ENCODE measurements around the gene PTPRN. TPM values are rescaled to one million over a fixed set of nuclear protein-coding genes. Genes with fewer than 3 reads are reported as not detected.

PTPRN gene
- total and polyA plus RNA-seq, 9 of the 15 experiments (the other 6 are each of a cell fraction or from before 2014, with no cell fraction given) = 0.15 to 2.4 (median 0.43) TPM; not detected in 1

DNA sequence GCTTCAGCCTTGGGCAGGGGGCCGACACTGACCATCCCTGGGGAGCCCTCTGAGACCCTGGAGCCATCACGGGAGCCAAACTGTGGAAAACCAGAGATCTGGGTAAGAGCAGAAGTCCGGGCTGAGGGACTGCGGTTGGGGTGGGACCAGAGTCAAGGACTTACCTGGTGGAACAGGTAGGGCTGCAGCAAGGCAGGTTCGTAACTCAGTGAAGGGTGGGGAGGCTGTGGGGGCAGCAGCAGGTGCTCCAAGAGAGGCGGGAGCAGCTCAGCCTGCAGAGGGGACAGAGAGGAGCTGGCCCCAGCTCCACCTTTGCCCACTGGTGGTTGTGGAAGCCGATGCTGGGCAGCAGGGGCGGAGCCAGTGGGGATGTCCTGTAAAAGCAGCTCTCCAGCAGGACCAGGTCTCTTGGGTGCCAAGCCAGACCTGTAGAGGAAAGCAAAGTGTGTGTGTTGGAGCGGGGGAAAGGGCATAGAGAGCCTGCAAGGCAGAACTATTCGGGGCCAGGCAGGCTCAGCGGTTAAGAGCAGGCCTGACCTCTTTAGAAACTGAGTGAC lies 6.7 kb downstream of the PTPRN start:
- Histone ChIP-seq H3K4me2 (ENCODE audit: insufficient read depth, low read length) (no peak overlapping the region), H3K36me3 (ENCODE audit: control insufficient read depth, insufficient read depth, low read length) (no peaks in the 10 kb centered on the region), H4K20me1 (replicated peaks; ENCODE audit: control insufficient read depth, insufficient read depth, low read length) (no peaks in the 10 kb centered on the region), H3K9me1 (ENCODE audit: control insufficient read depth, insufficient read depth, low read length) (no peaks in the 10 kb centered on the region), H3K27ac (ENCODE audit: extremely low read depth, low read depth, low read length) (no peak overlapping the region), H2AFZ (ENCODE audit: low read depth, low read length) (no peak overlapping the region), H3K27me3 (ENCODE audit: control insufficient read depth in 2 of 2, insufficient read depth in 2 of 2, low read length in 2 of 2) (peaks cover 8 to 48% of the 10 kb centered on the region in 2 experiments), H3K9me3 (replicated peaks; ENCODE audit: control insufficient read depth, insufficient read depth, low read depth, low read length) (no peaks in the 10 kb centered on the region), H3K9ac (ENCODE audit: insufficient read depth in 1 of 2, low read depth in 2 of 2, low read length in 2 of 2) (no peak overlapping the region), H3K79me2 (ENCODE audit: control insufficient read depth, insufficient read depth, low read length) (no peaks in the 10 kb centered on the region), H3K4me1 (replicated peaks in 1 of 2; ENCODE audit: control insufficient read depth in 2 of 2, insufficient read depth in 2 of 2, low read length in 2 of 2) (peaks cover 2 to 8% of the 10 kb centered on the region in 2 experiments; a peak in 3 of 5 replicates), H3K4me3 (no peak overlapping the region)
- no TSS peak for BruUV-seq (replicated peaks)
- no peak for ATAC-seq
- DNase-seq (ENCODE audit: extremely low read depth in 1 of 4, low spot score in 3 of 4) = no peak
- FAIRE-seq = no peak
- 1% methylated on average over 9 of the region's 11 CpGs for WGBS (ENCODE audit: insufficient coverage, low coverage, missing lambda C conversion rate)
- TF ChIP-seq KLF10 (CRISPR knock-in tag; IDR thresholded peaks at IDR 0.05) = no peak
- TF ChIP-seq NFIX (CRISPR knock-in tag; IDR thresholded peaks at IDR 0.05; ENCODE audit: low read depth) = no peak
- TF ChIP-seq PHF21A (IDR thresholded peaks at IDR 0.05; ENCODE audit: borderline replicate concordance, low read depth) = no peak
- TF ChIP-seq TOE1 (IDR thresholded peaks at IDR 0.05; ENCODE audit: borderline replicate concordance) = no peak
- no peak for TF ChIP-seq TOE1 (CRISPR knock-in tag; IDR thresholded peaks at IDR 0.05; ENCODE audit: borderline replicate concordance, low read depth)
- no peak for TF ChIP-seq NRF1 (conservative IDR thresholded peaks at IDR 0.05 in 1 of 2, IDR thresholded peaks at IDR 0.05 in 1 of 2)
- no peak for TF ChIP-seq PCBP2 (IDR thresholded peaks at IDR 0.05; ENCODE audit: low read depth, low read length, poor library complexity, severe bottlenecking)
- TF ChIP-seq, protein P1, sequence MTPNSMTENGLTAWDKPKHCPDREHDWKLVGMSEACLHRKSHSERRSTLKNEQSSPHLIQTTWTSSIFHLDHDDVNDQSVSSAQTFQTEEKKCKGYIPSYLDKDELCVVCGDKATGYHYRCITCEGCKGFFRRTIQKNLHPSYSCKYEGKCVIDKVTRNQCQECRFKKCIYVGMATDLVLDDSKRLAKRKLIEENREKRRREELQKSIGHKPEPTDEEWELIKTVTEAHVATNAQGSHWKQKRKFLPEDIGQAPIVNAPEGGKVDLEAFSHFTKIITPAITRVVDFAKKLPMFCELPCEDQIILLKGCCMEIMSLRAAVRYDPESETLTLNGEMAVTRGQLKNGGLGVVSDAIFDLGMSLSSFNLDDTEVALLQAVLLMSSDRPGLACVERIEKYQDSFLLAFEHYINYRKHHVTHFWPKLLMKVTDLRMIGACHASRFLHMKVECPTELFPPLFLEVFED (CRISPR knock-in tag; conservative IDR thresholded peaks at IDR 0.05) = no peak
- TF ChIP-seq, protein P2, sequence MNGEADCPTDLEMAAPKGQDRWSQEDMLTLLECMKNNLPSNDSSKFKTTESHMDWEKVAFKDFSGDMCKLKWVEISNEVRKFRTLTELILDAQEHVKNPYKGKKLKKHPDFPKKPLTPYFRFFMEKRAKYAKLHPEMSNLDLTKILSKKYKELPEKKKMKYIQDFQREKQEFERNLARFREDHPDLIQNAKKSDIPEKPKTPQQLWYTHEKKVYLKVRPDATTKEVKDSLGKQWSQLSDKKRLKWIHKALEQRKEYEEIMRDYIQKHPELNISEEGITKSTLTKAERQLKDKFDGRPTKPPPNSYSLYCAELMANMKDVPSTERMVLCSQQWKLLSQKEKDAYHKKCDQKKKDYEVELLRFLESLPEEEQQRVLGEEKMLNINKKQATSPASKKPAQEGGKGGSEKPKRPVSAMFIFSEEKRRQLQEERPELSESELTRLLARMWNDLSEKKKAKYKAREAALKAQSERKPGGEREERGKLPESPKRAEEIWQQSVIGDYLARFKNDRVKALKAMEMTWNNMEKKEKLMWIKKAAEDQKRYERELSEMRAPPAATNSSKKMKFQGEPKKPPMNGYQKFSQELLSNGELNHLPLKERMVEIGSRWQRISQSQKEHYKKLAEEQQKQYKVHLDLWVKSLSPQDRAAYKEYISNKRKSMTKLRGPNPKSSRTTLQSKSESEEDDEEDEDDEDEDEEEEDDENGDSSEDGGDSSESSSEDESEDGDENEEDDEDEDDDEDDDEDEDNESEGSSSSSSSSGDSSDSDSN (IDR thresholded peaks at IDR 0.05; ENCODE audit: borderline replicate concordance in 1 of 2, low read depth in 2 of 2, low read length in 2 of 2) = no peak
- TF ChIP-seq, protein P3, sequence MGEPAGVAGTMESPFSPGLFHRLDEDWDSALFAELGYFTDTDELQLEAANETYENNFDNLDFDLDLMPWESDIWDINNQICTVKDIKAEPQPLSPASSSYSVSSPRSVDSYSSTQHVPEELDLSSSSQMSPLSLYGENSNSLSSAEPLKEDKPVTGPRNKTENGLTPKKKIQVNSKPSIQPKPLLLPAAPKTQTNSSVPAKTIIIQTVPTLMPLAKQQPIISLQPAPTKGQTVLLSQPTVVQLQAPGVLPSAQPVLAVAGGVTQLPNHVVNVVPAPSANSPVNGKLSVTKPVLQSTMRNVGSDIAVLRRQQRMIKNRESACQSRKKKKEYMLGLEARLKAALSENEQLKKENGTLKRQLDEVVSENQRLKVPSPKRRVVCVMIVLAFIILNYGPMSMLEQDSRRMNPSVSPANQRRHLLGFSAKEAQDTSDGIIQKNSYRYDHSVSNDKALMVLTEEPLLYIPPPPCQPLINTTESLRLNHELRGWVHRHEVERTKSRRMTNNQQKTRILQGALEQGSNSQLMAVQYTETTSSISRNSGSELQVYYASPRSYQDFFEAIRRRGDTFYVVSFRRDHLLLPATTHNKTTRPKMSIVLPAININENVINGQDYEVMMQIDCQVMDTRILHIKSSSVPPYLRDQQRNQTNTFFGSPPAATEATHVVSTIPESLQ (CRISPR knock-in tag; IDR thresholded peaks at IDR 0.05) = no peak
- intact Hi-C loops (cut with micrococcal nuclease) (no loop called here), in situ Hi-C loops (cut with MboI) (no loop called here)
- ChIA-PET CTCF (ENCODE audit: low intra/inter-chr PET ratio) (no interaction called here), POLR2A (interaction anchor here (1.2 to 1.6 kb wide), 2 partner anchors 9 to 11 kb away, joined by 3 to 4 read pairs; no protein-coding TSS in a partner anchor)
